Right lobe of liver (tissue), 4 donors: ENCODE measurements around the gene MAP2K4.

ENCODE experiments used
- CTCF ChIP-seq, 4 donors: fragments of 200-600 bp in 3 of 4; fragments of 450-650 bp in 1 of 4; IDR thresholded peaks; one replicate each; pipeline versions ENCODE4 v1.5.1 to v1.8.0; 2016 to 2022; ENCODE audit warnings: antibody characterized with exemption in 4 of 4, mild to moderate bottlenecking in 2 of 4
- POLR2A ChIP-seq: fragments of 450-650 bp; IDR thresholded peaks from one replicate; pipeline ENCODE4 v1.6.1; 2017; ENCODE audit warnings: antibody characterized with exemption, mild to moderate bottlenecking
- donor health status: DM: no; HTN: no; CAD: no.
- donor health status: DM: no; HTN: no; CAD: no.
- donor health status: DM: no; HTN: yes; CAD: no.

- TF ChIP-seq CTCF (IDR thresholded peaks at IDR 0.05): no peak
- TF ChIP-seq POLR2A: no peak
These were observed 36.8 kb downstream of the MAP2K4 start for GRCh38 chr17:12057520-12057919.
